ENCODE data around the gene FOXK2.

DNA sequence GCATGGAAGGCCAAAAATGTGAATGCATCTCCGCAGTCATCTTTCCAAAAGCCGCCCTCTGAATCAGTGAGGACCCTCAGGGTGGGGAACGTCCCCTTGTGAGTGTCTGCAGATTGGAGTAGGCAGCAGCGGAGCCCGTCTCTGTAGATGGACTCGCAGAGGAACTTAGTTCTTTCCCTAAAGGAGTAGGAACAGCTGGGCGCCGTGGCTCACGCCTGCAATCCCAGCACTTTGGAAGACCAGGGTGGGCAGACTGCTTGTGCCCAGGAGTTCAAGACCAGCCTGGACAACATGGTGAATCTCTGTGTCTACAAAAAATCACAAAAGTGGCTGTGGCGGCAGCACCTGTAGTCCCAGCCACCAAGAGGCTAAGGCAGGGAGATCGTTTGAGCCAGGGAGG, 75.0 kb downstream of the FOXK2 start:
- TF ChIP-seq JUNB (IDR thresholded peaks at IDR 0.05) (no peak), CTCF (IDR thresholded peaks at IDR 0.05) (no peak), EP300 (IDR thresholded peaks at IDR 0.05) (no peak), CEBPB (IDR thresholded peaks at IDR 0.05) (no peak), RCOR1 (IDR thresholded peaks at IDR 0.05; ENCODE audit: low read depth, low read length) (no peak), KDM1A (IDR thresholded peaks at IDR 0.05; ENCODE audit: low read depth) (no peak), CHD2 (IDR thresholded peaks at IDR 0.05; ENCODE audit: low read length, partially characterized antibody) (no peak), POLR2AphosphoS2 (conservative IDR thresholded peaks at IDR 0.05; ENCODE audit: low read length) (no peak), POLR2A (IDR thresholded peaks at IDR 0.05; ENCODE audit: low read length) (no peak), ZSCAN20 (CRISPR knock-in tag; IDR thresholded peaks at IDR 0.05) (no peak), MYC (IDR thresholded peaks at IDR 0.05; ENCODE audit: borderline replicate concordance, low read length) (no peak), TP53 (CRISPR knock-in tag; IDR thresholded peaks at IDR 0.05) (no peak)
